Measurements from ENCODE around the gene HS6ST3.
"Not testable (repeated sequence)": the region's sequence is repeated elsewhere in the genome, so short reads cannot be mapped to it uniquely, and the experiment has no call there.

HS6ST3 gene

GRCh38 chr13:96460609-96461008 lies 370.7 kb downstream of the HS6ST3 start:
- no peak for DNase-seq

GRCh38 chr13:96473526-96474180 lies 383.7 kb downstream of the HS6ST3 start:
- no peak for DNase-seq

- DNase-seq: no peak
Observed at GRCh38 chr13:96474181-96474557, 384.3 kb downstream of the HS6ST3 start.

GRCh38 chr13:96475103-96475502 lies 385.2 kb downstream of the HS6ST3 start:
- DNase-seq: no peak

GRCh38 chr13:96481482-96481881 lies 391.6 kb downstream of the HS6ST3 start:
- no peak for DNase-seq

GRCh38 chr13:96490496-96490989 lies 400.6 kb downstream of the HS6ST3 start:
- no peak for DNase-seq

- DNase-seq: no peak
Observed at GRCh38 chr13:96491103-96491502, 401.2 kb downstream of the HS6ST3 start.

- DNase-seq: no peak
Observed at GRCh38 chr13:96492766-96493165, 402.9 kb downstream of the HS6ST3 start.

GRCh38 chr13:96499656-96500055 lies 409.7 kb downstream of the HS6ST3 start:
- no peak for DNase-seq

- no peak for DNase-seq
Observed at GRCh38 chr13:96500953-96501352, 411.0 kb downstream of the HS6ST3 start.

GRCh38 chr13:96503481-96503880 lies 413.6 kb downstream of the HS6ST3 start:
- DNase-seq: no peak

GRCh38 chr13:96511587-96511986 lies 421.7 kb downstream of the HS6ST3 start:
- no peak for DNase-seq

- DNase-seq: no peak
Observed at GRCh38 chr13:96519380-96519779, 429.5 kb downstream of the HS6ST3 start.

GRCh38 chr13:96524398-96525020 lies 434.6 kb downstream of the HS6ST3 start:
- DNase-seq: not testable (repeated sequence)

GRCh38 chr13:96525715-96526114 lies 435.8 kb downstream of the HS6ST3 start:
- DNase-seq: no peak

GRCh38 chr13:96527497-96527896 lies 437.6 kb downstream of the HS6ST3 start:
- no peak for DNase-seq

- DNase-seq: no peak
Observed at GRCh38 chr13:96532804-96533203, 442.9 kb downstream of the HS6ST3 start.

GRCh38 chr13:96533408-96533807 lies 443.5 kb downstream of the HS6ST3 start:
- no peak for DNase-seq

GRCh38 chr13:96539791-96540190 lies 449.9 kb downstream of the HS6ST3 start:
- no peak for DNase-seq

GRCh38 chr13:96540670-96541069 lies 450.8 kb downstream of the HS6ST3 start:
- DNase-seq: no peak

GRCh38 chr13:96542986-96543385 lies 453.1 kb downstream of the HS6ST3 start:
- no peak for DNase-seq

GRCh38 chr13:96544957-96545356 lies 455.1 kb downstream of the HS6ST3 start:
- DNase-seq: no peak

GRCh38 chr13:96546463-96546862 lies 456.6 kb downstream of the HS6ST3 start:
- DNase-seq: no peak

- no peak for DNase-seq
Observed at GRCh38 chr13:96551546-96551945, 461.6 kb downstream of the HS6ST3 start.

- DNase-seq: no peak
Observed at GRCh38 chr13:96552559-96552958, 462.7 kb downstream of the HS6ST3 start.

Measured in activated T-cell treated with anti-CD3 and anti-CD28 coated beads, Interleukin-2, amount 50 U/mL, for 1 hour (primary cell).